Measurements from ENCODE around the gene SMIM12.
"Not testable (repeated sequence)": the region's sequence is repeated elsewhere in the genome, so short reads cannot be mapped to it uniquely, and the experiment has no call there.

SMIM12 gene

GRCh38 chr1:34844252-34844634 is 15.3 kb downstream of the SMIM12 start:
- DNase-seq (ENCODE audit: low spot score): no peak

GRCh38 chr1:34843392-34844251 is 15.9 kb downstream of the SMIM12 start:
- DNase-seq (ENCODE audit: low spot score): no peak

GRCh38 chr1:34842952-34843371 is 16.6 kb downstream of the SMIM12 start:
- no peak for DNase-seq (ENCODE audit: low spot score)

DNA sequence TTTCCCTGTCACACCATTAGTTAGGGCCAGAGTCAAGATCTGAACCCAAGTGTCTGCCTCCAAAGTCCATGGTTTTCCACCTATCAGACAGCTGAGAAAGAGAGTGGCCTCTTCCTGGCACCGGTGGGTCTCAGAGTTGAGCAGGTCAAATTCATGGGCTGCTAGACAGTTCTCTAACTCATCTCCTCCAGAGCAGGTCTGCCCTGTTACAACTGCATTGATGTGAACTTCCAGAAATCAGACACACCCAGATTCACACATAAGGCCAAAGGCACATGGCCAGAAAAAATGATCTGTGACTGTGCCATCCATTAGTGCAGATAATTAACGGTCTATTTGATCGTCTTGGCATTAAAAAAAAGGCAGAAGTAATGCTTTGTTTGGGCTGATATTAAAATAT is 17.5 kb downstream of the SMIM12 start:
- DNase-seq (ENCODE audit: low spot score): no peak

DNA sequence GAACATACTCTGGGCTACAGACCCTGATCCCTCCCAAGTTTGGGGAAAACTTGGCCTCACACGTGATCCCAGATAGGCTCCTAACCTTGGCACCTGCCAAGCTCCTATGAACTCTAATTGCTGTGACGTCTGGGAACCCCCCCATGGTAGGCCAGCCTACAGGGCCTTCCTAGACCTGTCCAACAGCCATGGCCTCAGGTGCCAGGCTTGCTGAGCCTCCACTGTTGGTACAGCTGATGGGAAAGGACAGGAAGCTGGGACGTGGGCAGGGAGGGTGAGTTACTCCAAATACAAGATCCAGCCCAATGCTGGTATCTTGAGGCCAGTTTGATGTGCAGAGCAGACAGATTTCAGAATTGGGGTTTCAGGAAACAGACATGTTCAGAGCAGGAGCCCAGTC is 19.1 kb downstream of the SMIM12 start:
- DNase-seq (ENCODE audit: low spot score): no peak

DNA sequence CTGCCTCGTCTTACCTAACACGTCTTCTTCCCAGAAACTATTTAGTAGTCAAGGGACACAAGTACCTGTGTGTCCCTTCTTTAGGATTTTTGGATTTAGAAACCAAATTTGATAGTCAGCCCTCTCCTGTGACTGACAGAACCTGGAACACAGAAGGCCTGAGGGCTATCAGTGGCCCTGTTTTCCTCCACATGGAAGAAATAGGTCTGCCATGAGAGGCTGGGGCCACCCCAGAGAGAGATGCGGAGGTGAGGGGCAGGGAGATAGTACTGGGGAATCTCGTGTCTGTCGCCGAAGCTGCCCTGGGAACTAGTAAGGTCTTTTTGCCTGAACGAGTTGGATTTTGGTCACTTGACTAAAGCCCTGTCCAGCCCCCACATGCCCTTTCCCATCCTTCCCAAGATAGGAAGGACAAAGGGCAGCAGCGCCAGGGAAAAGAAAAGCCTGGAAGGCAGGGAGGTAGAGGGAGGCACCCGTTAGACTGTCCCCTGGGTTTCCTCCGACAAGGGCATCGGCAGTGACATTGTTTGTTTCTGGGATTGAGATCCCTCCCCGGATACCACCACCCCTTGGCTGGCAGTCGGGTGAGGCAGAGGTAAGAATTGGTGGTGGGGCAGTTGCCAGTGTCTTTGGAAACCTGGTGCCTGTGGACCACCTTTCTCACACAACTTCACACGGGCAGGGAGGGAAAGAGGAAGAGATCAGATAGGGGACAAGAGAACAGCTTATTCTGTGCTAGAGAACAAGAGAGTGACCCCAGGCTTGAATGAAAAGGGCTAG is 19.8 kb downstream of the SMIM12 start:
- DNase-seq (ENCODE audit: low spot score): no peak

- no peak for DNase-seq (ENCODE audit: low spot score)
Measured at GRCh38 chr1:34833711-34834110, 25.8 kb downstream of the SMIM12 start.

GRCh38 chr1:34831721-34832246 is 27.8 kb downstream of the SMIM12 start:
- no peak for DNase-seq (ENCODE audit: low spot score)

DNA sequence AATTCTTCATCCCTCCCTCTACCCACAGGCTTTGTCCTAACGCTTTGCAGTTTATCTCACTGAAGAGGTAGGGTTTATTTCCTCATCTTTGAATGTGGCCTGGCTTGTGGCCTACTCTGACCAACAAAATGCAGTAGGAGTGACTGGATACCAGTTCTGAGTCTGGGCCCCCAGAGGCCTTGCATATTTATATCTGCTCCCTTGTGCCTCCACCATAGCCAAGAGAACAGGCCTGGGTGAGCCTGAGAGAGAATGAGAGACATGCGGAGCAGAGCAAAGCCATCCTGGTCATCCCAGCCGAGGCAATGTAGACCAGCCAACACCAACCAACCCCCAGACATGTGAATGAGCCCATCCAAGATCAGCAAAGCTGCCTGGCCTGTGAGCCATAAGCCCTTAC is 30.3 kb downstream of the SMIM12 start:
- DNase-seq (ENCODE audit: low spot score): no peak

- DNase-seq (ENCODE audit: low spot score): no peak
Measured at GRCh38 chr1:34828611-34829010, 30.9 kb downstream of the SMIM12 start.

DNA sequence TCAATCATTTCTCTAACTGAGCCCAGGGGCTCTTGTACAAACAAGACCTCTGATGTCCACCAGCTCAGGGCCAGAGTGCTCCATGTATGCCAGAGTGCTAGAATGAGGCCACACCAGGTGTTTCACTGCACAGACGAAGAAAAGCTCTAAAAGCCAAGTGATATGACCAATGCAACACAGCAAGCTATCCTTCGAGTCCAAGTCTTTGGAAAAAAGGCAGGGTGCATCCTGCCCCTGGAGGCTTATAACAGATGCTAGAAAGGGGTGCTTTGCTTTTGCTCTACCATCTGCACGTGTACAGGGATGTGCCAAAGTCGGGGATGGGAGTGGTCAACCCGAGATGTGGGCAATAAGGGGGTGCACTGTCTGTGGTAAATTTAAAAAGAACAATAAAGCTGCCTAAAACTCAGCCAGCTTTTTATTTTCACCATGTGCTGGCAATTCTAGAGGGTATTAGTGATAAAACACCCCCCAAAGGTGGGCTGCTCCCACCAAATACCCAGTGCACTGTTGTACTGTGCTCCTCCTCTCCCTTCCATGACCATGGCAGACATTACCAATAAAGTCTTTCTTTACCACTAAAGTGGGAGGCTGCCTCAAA is 32.1 kb downstream of the SMIM12 start:
- no peak for DNase-seq (ENCODE audit: low spot score)

DNA sequence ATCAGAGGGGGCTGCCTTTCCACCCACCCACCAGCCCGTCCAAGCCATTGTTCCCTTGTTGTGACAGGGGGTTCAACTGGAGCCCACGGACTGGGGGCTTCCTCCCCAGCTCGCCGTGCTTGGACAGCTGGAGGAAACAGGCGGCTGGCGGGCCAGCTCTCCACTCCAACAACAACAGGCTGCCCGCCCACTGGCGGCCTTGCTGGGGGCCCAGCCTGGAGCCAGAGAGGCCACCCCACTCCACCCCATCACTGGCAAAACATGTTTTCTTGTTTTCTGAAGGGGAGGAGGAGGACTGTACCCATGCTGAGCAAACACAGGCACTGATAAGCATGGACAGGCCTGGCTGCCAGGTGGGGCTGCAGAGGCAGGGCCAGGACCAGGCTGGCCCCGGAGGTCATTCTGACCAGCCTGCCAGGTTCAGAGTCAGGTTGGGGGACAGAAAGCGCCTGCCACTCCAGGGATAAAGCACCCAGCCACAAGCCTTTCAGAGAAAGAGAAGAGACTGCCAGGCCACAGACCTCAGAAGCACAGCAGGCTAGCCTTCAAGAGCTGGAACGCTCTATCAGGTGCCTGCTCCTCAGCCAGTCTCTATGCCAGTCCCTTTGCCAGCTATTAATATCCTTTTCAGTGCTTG is 34.0 kb downstream of the SMIM12 start:
- DNase-seq (ENCODE audit: low spot score): peak; percentile 5

DNA sequence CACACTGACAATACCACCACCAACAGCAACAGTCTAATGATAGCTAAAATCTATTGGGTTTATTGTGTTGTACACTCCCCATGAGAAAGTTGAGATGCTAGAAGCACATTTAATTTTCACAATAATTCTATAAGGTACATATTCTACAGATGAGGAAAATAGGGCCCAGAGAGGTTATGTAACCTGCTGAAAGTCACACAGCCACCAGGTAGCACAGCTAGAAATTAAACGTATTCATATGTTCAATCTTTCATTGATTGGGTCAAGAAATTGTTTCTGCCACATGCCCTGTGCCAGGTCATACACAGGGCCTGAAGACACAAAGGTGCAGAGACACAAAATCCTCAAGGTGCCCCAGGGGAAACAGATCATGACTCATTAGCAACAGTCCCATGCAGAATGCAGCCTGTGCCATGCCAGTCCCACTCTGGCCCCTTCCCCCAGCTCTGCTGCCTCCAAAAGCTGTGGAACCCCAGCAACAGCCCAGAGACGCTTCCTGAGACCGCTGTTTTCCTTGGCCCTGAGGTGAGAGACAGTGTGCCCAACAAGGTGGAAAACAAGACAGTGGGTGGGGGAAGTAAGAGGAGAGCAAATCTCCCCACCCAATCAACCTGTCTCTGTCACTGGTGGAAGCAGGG is 34.6 kb downstream of the SMIM12 start:
- DNase-seq (ENCODE audit: low spot score): no peak

DNA sequence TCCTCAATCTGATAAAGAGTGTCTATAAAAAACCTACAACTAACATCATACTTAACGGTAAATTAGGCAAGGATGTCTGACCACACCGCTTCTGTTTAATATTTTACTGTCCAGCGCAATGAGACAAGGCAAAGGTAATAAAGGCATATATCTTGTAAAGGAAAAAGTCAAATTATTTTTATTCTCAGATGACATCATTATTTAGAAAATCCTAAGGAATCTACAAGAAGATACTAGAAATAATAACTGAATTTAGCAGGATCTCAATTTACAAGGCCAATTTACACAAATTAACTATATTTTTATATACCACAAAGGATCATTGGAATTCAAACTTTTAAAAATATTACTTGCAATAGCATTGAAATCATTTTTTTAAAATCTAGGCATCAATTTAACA is 37.3 kb downstream of the SMIM12 start:
- DNase-seq (ENCODE audit: low spot score): no peak

GRCh38 chr1:34818862-34819261 is 40.7 kb downstream of the SMIM12 start:
- not testable (repeated sequence) for DNase-seq (ENCODE audit: low spot score)

GRCh38 chr1:34816778-34817177 is 42.8 kb downstream of the SMIM12 start:
- DNase-seq (ENCODE audit: low spot score): no peak

- no peak for DNase-seq (ENCODE audit: low spot score)
Measured at GRCh38 chr1:34816332-34816731, 43.2 kb downstream of the SMIM12 start.

- not testable (repeated sequence) for DNase-seq (ENCODE audit: low spot score)
Measured at GRCh38 chr1:34810781-34811180, 48.8 kb downstream of the SMIM12 start.

DNA sequence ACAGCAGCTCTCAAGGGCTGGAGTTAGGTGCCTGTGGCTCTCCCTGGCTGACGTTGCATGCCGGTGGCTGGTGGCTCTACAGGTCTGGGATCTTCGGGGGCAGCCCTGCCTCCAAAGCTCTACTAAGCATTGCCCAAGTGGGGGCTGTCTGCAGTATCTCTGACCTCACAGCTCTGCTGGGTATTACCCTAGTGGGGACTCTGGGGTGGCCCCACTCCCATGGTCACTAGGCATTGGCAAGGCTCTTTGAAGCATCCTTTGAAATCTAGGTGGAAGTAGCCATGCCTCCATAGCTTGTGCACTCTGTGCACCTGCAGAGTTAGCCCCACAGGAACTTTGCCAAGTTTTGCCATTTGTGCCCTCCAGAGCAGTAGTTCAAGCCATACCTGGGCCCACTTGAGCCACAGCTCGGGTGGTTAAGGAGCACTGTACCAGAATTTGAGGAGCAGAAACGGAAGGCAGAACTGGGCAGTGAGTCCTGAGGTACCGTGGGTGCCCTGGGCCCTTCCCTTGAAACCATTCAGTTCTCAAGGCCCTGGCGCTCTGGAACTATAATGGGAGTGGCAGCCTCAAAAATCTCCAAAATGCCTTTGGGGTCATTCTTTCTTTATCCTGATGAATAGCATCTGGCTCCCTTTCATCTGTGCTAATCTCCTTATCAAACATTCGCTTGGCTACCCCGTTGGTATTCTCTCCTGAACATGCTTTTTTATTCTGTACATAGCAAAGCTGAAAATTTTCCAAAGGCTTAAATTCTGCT is 51.3 kb downstream of the SMIM12 start:
- DNase-seq (ENCODE audit: low spot score): no peak

DNA sequence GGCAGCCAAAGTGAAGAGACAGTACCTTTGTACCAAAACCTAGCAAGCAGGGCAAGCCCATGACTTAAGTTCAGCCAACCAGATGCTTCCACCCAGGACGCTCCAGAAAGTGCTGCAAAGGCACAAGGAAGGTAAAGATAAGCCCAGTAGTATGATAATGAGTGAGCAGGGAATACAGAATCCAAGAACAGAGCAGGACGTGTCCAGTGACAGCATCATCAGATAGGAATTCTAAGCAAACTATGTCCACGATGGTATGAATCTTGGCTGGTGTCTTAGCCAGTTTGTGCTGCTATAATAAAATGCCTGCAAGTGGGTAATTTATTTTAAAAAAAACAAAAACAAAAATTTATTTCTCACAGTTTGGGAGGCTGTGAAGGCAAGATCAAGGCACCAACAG is 53.2 kb downstream of the SMIM12 start:
- DNase-seq (ENCODE audit: low spot score): no peak
